ENCODE measurements around the gene TMEM232.

GRCh38 chr5:110469486-110469885 is 257.0 kb downstream of the TMEM232 start:
- TF ChIP-seq POLR2AphosphoS5 (IDR thresholded peaks at IDR 0.05; ENCODE audit: low read depth, low read length): no peak
- TF ChIP-seq TAF1 (IDR thresholded peaks at IDR 0.05; ENCODE audit: low read depth, low read length): no peak
